PC-9 (cell line): ENCODE measurements around the gene ANKFY1.

Experiments used
- EZH2 ChIP-seq: fragments of 200-600 bp; sonication (generic); IDR thresholded peaks from 2 replicates; pipeline ENCODE4 v1.8.0; 2017; ENCODE audit warnings: antibody characterized with exemption, low read depth
- TF ChIP-seq, protein P1 (sequence below): fragments of 200-600 bp; sonication (generic); conservative IDR thresholded peaks from 2 replicates; pipeline ENCODE4 v1.6.1; 2017; ENCODE audit warnings: mixed run types, antibody characterized with exemption, mild to moderate bottlenecking, moderate library complexity

DNA sequence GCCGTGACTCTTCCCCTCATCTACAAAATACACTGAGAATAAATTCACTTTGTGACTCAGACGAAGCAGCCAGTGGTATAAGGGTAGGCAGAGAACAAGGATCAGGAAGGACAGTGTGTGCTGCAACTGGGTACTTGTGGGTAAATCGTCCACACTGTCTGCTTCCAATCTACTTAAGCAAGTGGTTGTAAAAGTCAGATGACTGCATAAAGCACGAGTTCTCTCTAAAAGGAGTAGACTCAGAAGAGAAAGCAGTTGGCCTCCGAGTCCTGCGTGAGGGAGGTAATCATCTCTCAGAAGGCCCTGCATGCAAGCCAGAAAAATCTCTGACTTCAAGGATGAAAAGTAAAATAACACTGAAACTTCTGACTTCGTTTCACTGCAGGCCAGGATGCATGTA lies 43.1 kb downstream of the ANKFY1 start:
- TF ChIP-seq, protein P1, sequence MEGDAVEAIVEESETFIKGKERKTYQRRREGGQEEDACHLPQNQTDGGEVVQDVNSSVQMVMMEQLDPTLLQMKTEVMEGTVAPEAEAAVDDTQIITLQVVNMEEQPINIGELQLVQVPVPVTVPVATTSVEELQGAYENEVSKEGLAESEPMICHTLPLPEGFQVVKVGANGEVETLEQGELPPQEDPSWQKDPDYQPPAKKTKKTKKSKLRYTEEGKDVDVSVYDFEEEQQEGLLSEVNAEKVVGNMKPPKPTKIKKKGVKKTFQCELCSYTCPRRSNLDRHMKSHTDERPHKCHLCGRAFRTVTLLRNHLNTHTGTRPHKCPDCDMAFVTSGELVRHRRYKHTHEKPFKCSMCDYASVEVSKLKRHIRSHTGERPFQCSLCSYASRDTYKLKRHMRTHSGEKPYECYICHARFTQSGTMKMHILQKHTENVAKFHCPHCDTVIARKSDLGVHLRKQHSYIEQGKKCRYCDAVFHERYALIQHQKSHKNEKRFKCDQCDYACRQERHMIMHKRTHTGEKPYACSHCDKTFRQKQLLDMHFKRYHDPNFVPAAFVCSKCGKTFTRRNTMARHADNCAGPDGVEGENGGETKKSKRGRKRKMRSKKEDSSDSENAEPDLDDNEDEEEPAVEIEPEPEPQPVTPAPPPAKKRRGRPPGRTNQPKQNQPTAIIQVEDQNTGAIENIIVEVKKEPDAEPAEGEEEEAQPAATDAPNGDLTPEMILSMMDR, result no peak
- no peak for TF ChIP-seq EZH2
